ENCODE results near the gene RRP1B. TPM values are rescaled to one million over a fixed set of nuclear protein-coding genes. Genes with fewer than 3 reads are reported as not detected.

The RRP1B gene
- polyA plus RNA-seq, 2 of the 4 experiments (the other 2 are of a cell fraction) = 32.5 TPM

GRCh38 chr21:43619856-43620255 is 39.5 kb upstream of the RRP1B start:
- FAIRE-seq (no peak), ATAC-seq (peak in 1 of 2 experiments; percentile 77; a peak in 3 of 6 replicates), DNase-seq (ENCODE audit: low read depth in 1 of 2, low spot score in 1 of 2) (peak in 1 of 2 experiments; percentile 78)
- ChIA-PET POLR2A (no interaction called here), CTCF (interaction anchor here (1.4 kb wide), 1 partner anchor 11 kb away, joined by 4 read pairs; no protein-coding TSS in a partner anchor)
- Histone ChIP-seq H3K4me3 (no peak overlapping the region), H3K4me1 (no peaks in the 10 kb centered on the region), H3K4me2 (no peak overlapping the region), H3K9me3 (peaks cover 26% of the 10 kb centered on the region), H3K27ac (peak overlapping the region; percentile 47 to 74; a peak in 4 of 6 replicates)
- 68% methylated on average over 4 of the region's 4 CpGs for WGBS (ENCODE audit: missing lambda C conversion rate)
- TF ChIP-seq RAD21 (conservative IDR thresholded peaks at IDR 0.05 in 1 of 2, IDR thresholded peaks at IDR 0.05 in 1 of 2) (peak in 1 of 2 experiments; percentile 67; a peak in 3 of 5 replicates), RNF2 (IDR thresholded peaks at IDR 0.05; ENCODE audit: borderline replicate concordance, low read depth) (no peak), KDM5A (IDR thresholded peaks at IDR 0.05) (no peak), FOXS1 (CRISPR knock-in tag; IDR thresholded peaks at IDR 0.05) (peak; percentile 80; the same call in 1 of the 2 replicates)

DNA sequence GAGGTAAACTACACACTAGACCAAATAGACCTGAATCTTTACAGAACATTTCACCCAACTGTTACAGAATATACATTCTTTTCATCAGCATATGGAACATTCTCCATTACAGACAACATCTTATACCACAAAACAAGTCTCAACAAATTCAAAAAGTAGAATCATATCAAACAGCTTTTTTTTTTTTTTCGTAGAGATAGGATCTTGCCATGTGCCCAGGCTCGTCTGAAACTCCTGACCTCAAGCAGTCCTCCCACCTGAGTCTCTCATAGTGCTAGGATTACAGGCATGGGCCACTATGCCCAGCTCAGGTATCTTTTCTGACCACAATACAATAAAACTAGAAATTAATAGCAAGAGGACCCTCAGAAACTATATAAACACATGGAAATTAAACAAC is 36.6 kb upstream of the RRP1B start:
- WGBS (ENCODE audit: missing lambda C conversion rate) = 62% methylated on average over 2 of the region's 2 CpGs
- FAIRE-seq (no peak), ATAC-seq (no peak)

GRCh38 chr21:43623588-43623987 is 35.8 kb upstream of the RRP1B start:
- Histone ChIP-seq H3K9me3 (peaks cover 30% of the 10 kb centered on the region), H3K4me3 (no peak overlapping the region), H3K4me2 (no peak overlapping the region), H3K27ac (0 out of 6 replicates have a peak overlapping the region, but pooled peaks of 1 of the 2 experiments have one; percentile 31), H3K4me1 (no peaks in the 10 kb centered on the region)
- ChIA-PET POLR2A (no interaction called here), CTCF (interaction anchor here (2.1 kb wide), 1 partner anchor 12 kb away, joined by 6 read pairs; no protein-coding TSS in a partner anchor)
- FAIRE-seq (no peak), ATAC-seq (no peak), DNase-seq (ENCODE audit: low read depth in 1 of 2, low spot score in 1 of 2) (no peak)
- WGBS (ENCODE audit: missing lambda C conversion rate) = 82% methylated on average over 2 of the region's 2 CpGs
- TF ChIP-seq ZSCAN20 (CRISPR knock-in tag; IDR thresholded peaks at IDR 0.05) (no peak), PBX3 (IDR thresholded peaks at IDR 0.05) (no peak), RAD21 (conservative IDR thresholded peaks at IDR 0.05 in 1 of 2, IDR thresholded peaks at IDR 0.05 in 1 of 2) (no peak), POLR2AphosphoS2 (conservative IDR thresholded peaks at IDR 0.05; ENCODE audit: low read length) (no peak), SMC3 (IDR thresholded peaks at IDR 0.05) (no peak), HOXB13 (CRISPR knock-in tag; IDR thresholded peaks at IDR 0.05; ENCODE audit: low read depth) (no peak), TFCP2L1 (CRISPR knock-in tag; IDR thresholded peaks at IDR 0.05) (no peak), JUNB (IDR thresholded peaks at IDR 0.05) (no peak), ELK1 (IDR thresholded peaks at IDR 0.05; ENCODE audit: low read depth, low read length) (no peak)
- TF ChIP-seq, protein P1, sequence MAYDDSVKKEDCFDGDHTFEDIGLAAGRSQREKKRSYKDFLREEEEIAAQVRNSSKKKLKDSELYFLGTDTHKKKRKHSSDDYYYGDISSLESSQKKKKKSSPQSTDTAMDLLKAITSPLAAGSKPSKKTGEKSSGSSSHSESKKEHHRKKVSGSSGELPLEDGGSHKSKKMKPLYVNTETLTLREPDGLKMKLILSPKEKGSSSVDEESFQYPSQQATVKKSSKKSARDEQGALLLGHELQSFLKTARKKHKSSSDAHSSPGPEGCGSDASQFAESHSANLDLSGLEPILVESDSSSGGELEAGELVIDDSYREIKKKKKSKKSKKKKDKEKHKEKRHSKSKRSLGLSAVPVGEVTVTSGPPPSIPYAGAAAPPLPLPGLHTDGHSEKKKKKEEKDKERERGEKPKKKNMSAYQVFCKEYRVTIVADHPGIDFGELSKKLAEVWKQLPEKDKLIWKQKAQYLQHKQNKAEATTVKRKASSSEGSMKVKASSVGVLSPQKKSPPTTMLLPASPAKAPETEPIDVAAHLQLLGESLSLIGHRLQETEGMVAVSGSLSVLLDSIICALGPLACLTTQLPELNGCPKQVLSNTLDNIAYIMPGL (CRISPR knock-in tag; IDR thresholded peaks at IDR 0.05; ENCODE audit: borderline replicate concordance) = no peak
- TF ChIP-seq, protein P2, sequence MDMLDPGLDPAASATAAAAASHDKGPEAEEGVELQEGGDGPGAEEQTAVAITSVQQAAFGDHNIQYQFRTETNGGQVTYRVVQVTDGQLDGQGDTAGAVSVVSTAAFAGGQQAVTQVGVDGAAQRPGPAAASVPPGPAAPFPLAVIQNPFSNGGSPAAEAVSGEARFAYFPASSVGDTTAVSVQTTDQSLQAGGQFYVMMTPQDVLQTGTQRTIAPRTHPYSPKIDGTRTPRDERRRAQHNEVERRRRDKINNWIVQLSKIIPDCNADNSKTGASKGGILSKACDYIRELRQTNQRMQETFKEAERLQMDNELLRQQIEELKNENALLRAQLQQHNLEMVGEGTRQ (IDR thresholded peaks at IDR 0.05) = no peak
- TF ChIP-seq, protein P3, sequence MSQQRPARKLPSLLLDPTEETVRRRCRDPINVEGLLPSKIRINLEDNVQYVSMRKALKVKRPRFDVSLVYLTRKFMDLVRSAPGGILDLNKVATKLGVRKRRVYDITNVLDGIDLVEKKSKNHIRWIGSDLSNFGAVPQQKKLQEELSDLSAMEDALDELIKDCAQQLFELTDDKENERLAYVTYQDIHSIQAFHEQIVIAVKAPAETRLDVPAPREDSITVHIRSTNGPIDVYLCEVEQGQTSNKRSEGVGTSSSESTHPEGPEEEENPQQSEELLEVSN (IDR thresholded peaks at IDR 0.05; ENCODE audit: borderline replicate concordance, low read depth) = no peak

More for the DNA sequence above, 36.6 kb upstream of the RRP1B start:
- no peak for TF ChIP-seq REST (IDR thresholded peaks at IDR 0.05)
- no peak for TF ChIP-seq SMC3 (IDR thresholded peaks at IDR 0.05)
- TF ChIP-seq MYC (IDR thresholded peaks at IDR 0.05; ENCODE audit: borderline replicate concordance, low read length) = no peak
- no peak for TF ChIP-seq POLR2AphosphoS2 (conservative IDR thresholded peaks at IDR 0.05; ENCODE audit: low read length)
- TF ChIP-seq RNF2 (IDR thresholded peaks at IDR 0.05; ENCODE audit: borderline replicate concordance, low read depth) = no peak
- H3K4me2 ChIP-seq = no peak overlapping the region
- H3K9me3 ChIP-seq = peaks cover 26% of the 10 kb centered on the region
- no peak overlapping the region for H3K4me3 ChIP-seq
- CTCF ChIA-PET = interaction anchor here (1.1 to 2.1 kb wide), 2 partner anchors 11 to 37 kb away, joined by 3 to 6 read pairs; no protein-coding TSS in a partner anchor
- DNase-seq (ENCODE audit: low read depth in 1 of 2, low spot score in 1 of 2) = no peak
- no peaks in the 10 kb centered on the region for H3K4me1 ChIP-seq
- no peak overlapping the region for H3K27ac ChIP-seq
- POLR2A ChIA-PET = no interaction called here
